T1000 (cell line): ENCODE results near the gene ADGRG7.

Experiments used
- DNase-seq: peaks from one replicate; lab custom pipeline; 2025; ENCODE audit warnings: mixed read lengths; lab: John Stamatoyannopoulos, UW

The ADGRG7 gene

GRCh38 chr3:100702082-100702979 lies 92.9 kb downstream of the ADGRG7 start:
- DNase-seq, result no peak

GRCh38 chr3:100702980-100703345 lies 93.6 kb downstream of the ADGRG7 start:
- DNase-seq, result no peak

- no peak for DNase-seq
Measured at GRCh38 chr3:100703865-100704264, 94.5 kb downstream of the ADGRG7 start.

GRCh38 chr3:100706365-100706764 lies 97.0 kb downstream of the ADGRG7 start:
- DNase-seq, result no peak

- DNase-seq, result no peak
Measured at GRCh38 chr3:100708644-100708988, 99.2 kb downstream of the ADGRG7 start.

- DNase-seq, result peak; percentile 98
Measured at GRCh38 chr3:100708989-100709841, 99.8 kb downstream of the ADGRG7 start, which contains the start of gene TFG. Gene TFG (plus strand): TSS chr3:100709494. CDS start chr3:100713686, 4,192 bp downstream.

GRCh38 chr3:100709842-100710260 lies 100.5 kb downstream of the ADGRG7 start:
- no peak for DNase-seq

GRCh38 chr3:100710261-100710968 lies 101.0 kb downstream of the ADGRG7 start:
- peak; percentile 10 for DNase-seq

GRCh38 chr3:100715176-100715575 lies 105.8 kb downstream of the ADGRG7 start:
- no peak for DNase-seq

GRCh38 chr3:100717063-100717462 lies 107.7 kb downstream of the ADGRG7 start:
- no peak for DNase-seq

GRCh38 chr3:100717637-100718487 lies 108.5 kb downstream of the ADGRG7 start:
- DNase-seq, result no peak

GRCh38 chr3:100719136-100719535 lies 109.7 kb downstream of the ADGRG7 start:
- DNase-seq, result no peak

GRCh38 chr3:100720426-100720825 lies 111.0 kb downstream of the ADGRG7 start:
- DNase-seq, result no peak

- no peak for DNase-seq
Measured at GRCh38 chr3:100725935-100726513, 116.6 kb downstream of the ADGRG7 start.

GRCh38 chr3:100726706-100727105 lies 117.3 kb downstream of the ADGRG7 start:
- DNase-seq, result no peak

GRCh38 chr3:100730524-100730923 lies 121.1 kb downstream of the ADGRG7 start:
- DNase-seq, result no peak

- no peak for DNase-seq
Measured at GRCh38 chr3:100732435-100732834, 123.0 kb downstream of the ADGRG7 start.

- DNase-seq, result no peak
Measured at GRCh38 chr3:100737334-100737733, 127.9 kb downstream of the ADGRG7 start.

GRCh38 chr3:100740207-100740606 lies 130.8 kb downstream of the ADGRG7 start:
- no peak for DNase-seq

GRCh38 chr3:100743535-100743934 lies 134.1 kb downstream of the ADGRG7 start:
- no peak for DNase-seq

GRCh38 chr3:100744671-100745070 lies 135.3 kb downstream of the ADGRG7 start:
- no peak for DNase-seq
